Measurements from ENCODE around the gene TMEM185A.
"Not testable (repeated sequence)": the region's sequence is repeated elsewhere in the genome, so short reads cannot be mapped to it uniquely, and the experiment has no call there.

Gene TMEM185A

GRCh38 chrX:149595214-149595613 lies 36.4 kb downstream of the TMEM185A start, which contains the start of gene HSFX2:
HSFX2 (minus strand) TSS chrX:149595314; CDS start chrX:149594700, 614 bp downstream.
- H3K4me1 ChIP-seq; H3K36me3 ChIP-seq; H3K4me2 ChIP-seq; H3K27ac ChIP-seq; H3K9ac ChIP-seq; H3K9me3 ChIP-seq (replicated peaks in 1 of 11); H3K4me3 ChIP-seq; H3K27me3 ChIP-seq; H4K20me1 ChIP-seq: not testable (repeated sequence)

- H3K9me3 ChIP-seq (replicated peaks in 1 of 11); H3K27ac ChIP-seq; H3K4me1 ChIP-seq; H3K4me2 ChIP-seq; H3K27me3 ChIP-seq; H3K36me3 ChIP-seq; H3K4me3 ChIP-seq; H4K20me1 ChIP-seq; H3K9ac ChIP-seq: not testable (repeated sequence)
Observed at GRCh38 chrX:149590993-149591392, 40.6 kb downstream of the TMEM185A start.

GRCh38 chrX:149587359-149587758 lies 44.2 kb downstream of the TMEM185A start, which contains the start of gene MAGEA9B:
MAGEA9B (minus strand) TSS chrX:149587459; CDS start chrX:149583179, 4,280 bp downstream.
- H3K4me1 ChIP-seq; H3K4me3 ChIP-seq; H3K9me3 ChIP-seq (replicated peaks in 1 of 11); H3K36me3 ChIP-seq; H3K27ac ChIP-seq; H4K20me1 ChIP-seq; H3K27me3 ChIP-seq; H3K9ac ChIP-seq; H3K4me2 ChIP-seq: not testable (repeated sequence)

GRCh38 chrX:149585631-149586030 lies 46.0 kb downstream of the TMEM185A start:
- not testable (repeated sequence) for H3K9me3 ChIP-seq (replicated peaks in 1 of 11); H3K27me3 ChIP-seq; H3K36me3 ChIP-seq; H3K4me2 ChIP-seq; H3K27ac ChIP-seq; H3K4me1 ChIP-seq; H3K4me3 ChIP-seq; H4K20me1 ChIP-seq; H3K9ac ChIP-seq

GRCh38 chrX:149573456-149573855 lies 58.1 kb downstream of the TMEM185A start:
- H3K4me1 ChIP-seq; H3K9me3 ChIP-seq (replicated peaks in 1 of 11); H3K9ac ChIP-seq; H3K4me2 ChIP-seq; H3K4me3 ChIP-seq; H4K20me1 ChIP-seq; H3K27me3 ChIP-seq; H3K36me3 ChIP-seq; H3K27ac ChIP-seq: not testable (repeated sequence)

- no peak overlapping the region for H3K27ac ChIP-seq
Observed at GRCh38 chrX:149572743-149573142, 58.8 kb downstream of the TMEM185A start.

GRCh38 chrX:149571770-149572169 lies 59.8 kb downstream of the TMEM185A start:
- peaks cover 0 to 8% (median 0%) of the 10 kb centered on the region in 10 experiments; a peak in 1 of 20 replicates for H3K4me1 ChIP-seq
- no peak overlapping the region for H3K4me3 ChIP-seq
- no peaks in the 10 kb centered on the region for H3K9me3 ChIP-seq (replicated peaks in 1 of 11)
- H3K9ac ChIP-seq = no peak overlapping the region
- no peak for TF ChIP-seq Cebpa-rat (IDR thresholded peaks at IDR 0.05)
- H3K27me3 ChIP-seq = no peaks in the 10 kb centered on the region
- H3K36me3 ChIP-seq = no peaks in the 10 kb centered on the region
- H3K4me2 ChIP-seq = no peak overlapping the region
- no peak overlapping the region for H3K27ac ChIP-seq
- no peaks in the 10 kb centered on the region for H4K20me1 ChIP-seq

More at GRCh38 chrX:149572743-149573142, 58.8 kb downstream of the TMEM185A start:
- no peaks in the 10 kb centered on the region for H3K36me3 ChIP-seq
- H3K4me2 ChIP-seq = 0 out of 22 replicates have a peak overlapping the region, but pooled peaks of 1 of the 11 experiments have one; percentile 12
- TF ChIP-seq Cebpa-rat (IDR thresholded peaks at IDR 0.05) = no peak
- H3K27me3 ChIP-seq = no peaks in the 10 kb centered on the region
- no peaks in the 10 kb centered on the region for H4K20me1 ChIP-seq
- H3K9ac ChIP-seq = no peak overlapping the region
- peaks cover 0 to 5% (median 0%) of the 10 kb centered on the region in 10 experiments; a peak in 1 of 20 replicates for H3K4me1 ChIP-seq
- H3K4me3 ChIP-seq = no peak overlapping the region
- H3K9me3 ChIP-seq (replicated peaks in 1 of 11) = no peaks in the 10 kb centered on the region

- no peak overlapping the region for H3K9ac ChIP-seq
- H3K27me3 ChIP-seq = no peaks in the 10 kb centered on the region
- peaks cover 0 to 8% (median 0%) of the 10 kb centered on the region in 10 experiments; a peak in 1 of 20 replicates for H3K4me1 ChIP-seq
- no peak for TF ChIP-seq Cebpa-rat (IDR thresholded peaks at IDR 0.05)
- no peak overlapping the region for H3K27ac ChIP-seq
- no peaks in the 10 kb centered on the region for H4K20me1 ChIP-seq
- H3K4me3 ChIP-seq = no peak overlapping the region
- H3K36me3 ChIP-seq = no peaks in the 10 kb centered on the region
- no peaks in the 10 kb centered on the region for H3K9me3 ChIP-seq (replicated peaks in 1 of 11)
- H3K4me2 ChIP-seq = no peak overlapping the region
Observed at GRCh38 chrX:149570668-149571067, 60.9 kb downstream of the TMEM185A start.

- H3K4me1 ChIP-seq = peaks cover 0 to 8% (median 0%) of the 10 kb centered on the region in 10 experiments; a peak in 1 of 20 replicates
- no peaks in the 10 kb centered on the region for H3K27me3 ChIP-seq
- no peak overlapping the region for H3K4me2 ChIP-seq
- H3K4me3 ChIP-seq = no peak overlapping the region
- H4K20me1 ChIP-seq = no peaks in the 10 kb centered on the region
- H3K9ac ChIP-seq = no peak overlapping the region
- 0 out of 22 replicates have a peak, but pooled peaks cover 0 to 1% (median 0%) of the 10 kb centered on the region in 11 experiments for H3K9me3 ChIP-seq (replicated peaks in 1 of 11)
- no peak overlapping the region for H3K27ac ChIP-seq
- TF ChIP-seq Cebpa-rat (IDR thresholded peaks at IDR 0.05) = no peak
- H3K36me3 ChIP-seq = no peaks in the 10 kb centered on the region
Observed at GRCh38 chrX:149569770-149570169, 61.8 kb downstream of the TMEM185A start.

- H3K27me3 ChIP-seq = no peaks in the 10 kb centered on the region
- H3K9me3 ChIP-seq (replicated peaks in 1 of 11) = 0 out of 22 replicates have a peak, but pooled peaks cover 0 to 5% (median 0%) of the 10 kb centered on the region in 11 experiments
- no peak overlapping the region for H3K27ac ChIP-seq
- no peak for TF ChIP-seq Cebpa-rat (IDR thresholded peaks at IDR 0.05)
- no peaks in the 10 kb centered on the region for H4K20me1 ChIP-seq
- no peak overlapping the region for H3K9ac ChIP-seq
- no peak overlapping the region for H3K4me3 ChIP-seq
- no peaks in the 10 kb centered on the region for H3K36me3 ChIP-seq
- no peak overlapping the region for H3K4me2 ChIP-seq
- H3K4me1 ChIP-seq = peaks cover 0 to 8% (median 0%) of the 10 kb centered on the region in 10 experiments; a peak in 1 of 20 replicates
Observed at GRCh38 chrX:149568701-149569296, 62.8 kb downstream of the TMEM185A start.

Data from BLaER1 treated with 17β-estradiol and CSF1 and Interleukin-3, amounts not matched to agents 10 nM and 100 nM (cell line).